Heart right ventricle (tissue), 16 donors: ENCODE results near the gene GANAB. TPM values are rescaled to one million over a fixed set of nuclear protein-coding genes. Genes with fewer than 3 reads are reported as not detected.
A peak's percentile ranks its signal among the peaks of the same experiment; 100 is the strongest.
"Not testable (repeated sequence)": the region's sequence is repeated elsewhere in the genome, so short reads cannot be mapped to it uniquely, and the experiment has no call there.

Experiments used
- ATAC-seq, 8 donors: fragments of 200-7000 bp; cut with Tn5 transposase; one replicate each; pipeline ENCODE4 v1.9.1; 2020; ENCODE audit warnings: mild to moderate bottlenecking in 8 of 8, moderate library complexity in 8 of 8, moderate number of reproducible peaks in 1 of 8
- DNase-seq, 2 donors: peaks; one replicate each; pipeline ENCODE4 v3.0.0-alpha.2; 2020
- H3K27ac ChIP-seq, 10 donors: fragments of 200-600 bp; sonication (generic) in 2 of 10; one replicate each; pipeline versions ENCODE4 v1.5.0 to v1.8.0; 2020 to 2022; ENCODE audit warnings: mild to moderate bottlenecking in 3 of 10
- H3K27me3 ChIP-seq, 7 donors: fragments of 200-600 bp; one replicate each; pipeline ENCODE4 v1.8.0; 2021 to 2022; ENCODE audit warnings: mild to moderate bottlenecking in 2 of 7
- H3K36me3 ChIP-seq, 9 donors: fragments of 200-600 bp; sonication (generic) in 1 of 9; one replicate each; pipeline versions ENCODE4 v1.5.0 to v1.8.0; 2020 to 2022; ENCODE audit warnings: mild to moderate bottlenecking in 2 of 9
- H3K4me1 ChIP-seq, 9 donors: fragments of 200-600 bp; sonication (generic) in 1 of 9; one replicate each; pipeline versions ENCODE4 v1.5.0 to v1.8.0; 2020 to 2022; ENCODE audit warnings: mild to moderate bottlenecking in 4 of 9
- H3K4me3 ChIP-seq, 10 donors: fragments of 200-600 bp; sonication (generic) in 2 of 10; one replicate each; pipeline versions ENCODE4 v1.5.0 to v1.8.0; 2020 to 2022; ENCODE audit warnings: mild to moderate bottlenecking in 7 of 10, moderate library complexity in 2 of 10
- H3K9me3 ChIP-seq, 11 donors: fragments of 200-600 bp in 10 of 11; sonication (generic) in 2 of 11; one replicate each; pipeline versions ENCODE4 v1.5.0 to v1.8.0; 2013 to 2022; ENCODE audit warnings: mild to moderate bottlenecking in 2 of 11, control low read depth in 1 of 11, moderate library complexity in 1 of 11
- CTCF ChIP-seq, 9 donors: fragments of 200-600 bp; sonication (generic) in 2 of 9; IDR thresholded peaks; one replicate each; pipeline versions ENCODE4 v1.5.0 to v1.8.0; 2021 to 2022; ENCODE audit warnings: antibody characterized with exemption in 9 of 9, mild to moderate bottlenecking in 5 of 9, moderate library complexity in 1 of 9
- WGBS, 2 donors: extraction: QIAGEN DNeasy Blood & Tissue Kit; methylation state at CpG; one replicate each; pipeline ENCODE4 v1.1.7; 2013; ENCODE audit warnings: inconsistent platforms in 1 of 2; 5-methylcytosine and 5-hydroxymethylcytosine counted together
- intact Hi-C, 10 donors: fragments of 100-400 bp; cut with DNase I; formaldehyde crosslinking; loops; one replicate each; pipeline versions ENCODE4 v1.11.1 to v1.14.2; 2022
- polyA plus RNA-seq, 2 donors: library from polyadenylated mRNA; stranded (reverse); fragments of 200-250 nt; gene quantifications; one replicate each; pipeline ENCODE4 v1.2.3, GENCODE V29; 2013
- total RNA-seq, 10 donors: library from RNA; stranded (reverse); fragmentation: NEBNext Ultra II Directional in 3 of 10; extraction: Animal tissue kit (Norgen Biotek cat#: 25700) in 3 of 10; gene quantifications; one replicate each; pipeline versions ENCODE4 v1.2.1 to v1.2.4, GENCODE V29; 2021 to 2023
- donor health status: Arrhythmogenic right ventricular cardiomyopathy.
- donor health status: ischemic (EF 13 %, LVEDD 7.1; RV severe dilation, severe dysfunction).
- donor health status: healthy with polysubstance abuse.
- donor health status: DM: no; HTN: yes; CAD: no.
- donor health status: DM: no; HTN: no; CAD: no.
- donor health status: ischemic (EF 25% LVEDD 6.9; RV normal size, moderate dysfunction).
- donor health status: ischemic (EF 25% LVEDD 5.7; RV mildly dilated, moderate dysfunction).
- donor health status: healthy.
- donor health status: DM: yes; HTN: yes; CAD: no.
- donor health status: Ischemic cardiomyopathy.
- donor health status: ischemic (EF 35%, LVEDD 5.7; RV mildly dilated, moderate dysfunction).
- donor health status: nonischemic (EF 11% LVEDD 7.7; RV severe dilation, severe dysfunction).
- donor health status: DM: yes; HTN: yes; CAD: no.
- donor health status: PGD.
- donor health status: ischemic (EF 29% LVEDD 5.4; RV normal size, mild dysfunction).
- donor health status: nonischemic (EF 23%, LVEDD 6.1; RV moderate dilation, normal function).

The GANAB gene
- total and polyA plus RNA-seq, 12 donors, result 53.2 to 148 (median 92.3) TPM

GRCh38 chr11:62676698-62677097 is 30.3 kb upstream of the GANAB start:
- Histone ChIP-seq H3K9me3 (no peaks in the 10 kb centered on the region), H3K27ac (no peak overlapping the region), H3K27me3 (no peaks in the 10 kb centered on the region), H3K4me3 (no peak overlapping the region), H3K4me1 (peaks cover 8 to 63% (median 46%) of the 10 kb centered on the region in 9 donors), H3K36me3 (peaks cover 0 to 55% (median 17%) of the 10 kb centered on the region in 9 donors)
- intact Hi-C loops, result no loop called here
- TF ChIP-seq CTCF (IDR thresholded peaks at IDR 0.05), result no peak
- DNase-seq (no peak), ATAC-seq (no peak)
- WGBS, 2 donors, result 46 to 50% methylated on average over 6 of the region's 6 CpGs

GRCh38 chr11:62675415-62675814 is 29.0 kb upstream of the GANAB start:
- H3K4me3 ChIP-seq, H3K9me3 ChIP-seq, H3K27ac ChIP-seq, DNase-seq, intact Hi-C loops, ATAC-seq, H3K27me3 ChIP-seq: not testable (repeated sequence)
- Histone ChIP-seq H3K4me1 (peaks cover 5 to 64% (median 46%) of the 10 kb centered on the region in 9 donors), H3K36me3 (peaks cover 0 to 55% (median 17%) of the 10 kb centered on the region in 9 donors)
- WGBS, 2 donors, result 95 to 97% methylated on average over 10 of the region's 10 CpGs

GRCh38 chr11:62673196-62673525 is 26.7 kb upstream of the GANAB start:
- no peak for TF ChIP-seq CTCF (IDR thresholded peaks at IDR 0.05)
- DNase-seq (no peak), ATAC-seq (no peak)
- H3K27me3 ChIP-seq, result no peaks in the 10 kb centered on the region
- H3K36me3 ChIP-seq, result peaks cover 0 to 56% (median 17%) of the 10 kb centered on the region in 9 donors
- H3K4me3 ChIP-seq, result peak overlapping the region in 3 of 10 donors; percentile 84 to 94 (median 94)
- no peaks in the 10 kb centered on the region for H3K9me3 ChIP-seq
- peak overlapping the region in 3 of 10 donors; percentile 90 to 94 (median 93) for H3K27ac ChIP-seq
- intact Hi-C loops, result loop anchor here in 2 of 10 donors (5.0 kb wide), 1 partner anchor 34 kb away; the partner anchor contains the start of genes BSCL2 (in 2 of the 2) and GNG3 (in 2 of the 2)
- 90 to 92% methylated on average over 2 of the region's 2 CpGs for WGBS, 2 donors
- H3K4me1 ChIP-seq, result peaks cover 5 to 67% (median 44%) of the 10 kb centered on the region in 9 donors

- ATAC-seq, result peak; percentile 82 to 92 (median 88)
- peaks cover 11 to 67% (median 44%) of the 10 kb centered on the region in 9 donors for H3K4me1 ChIP-seq
- 1% methylated on average over 58 to 59 of the region's 59 CpGs for WGBS, 2 donors
- H3K36me3 ChIP-seq, result peaks cover 0 to 56% (median 8%) of the 10 kb centered on the region in 9 donors
- intact Hi-C loops, result loop anchor here in 2 of 10 donors (5.0 kb wide), 1 partner anchor 36 kb away; the partner anchor contains the start of genes BSCL2 (in 2 of the 2) and GNG3 (in 2 of the 2)
- H3K27me3 ChIP-seq, result no peaks in the 10 kb centered on the region
- DNase-seq, result peak; percentile 67 to 84
- peak within 1 kb of the TSS; percentile 83 to 95 (median 90) for H3K27ac ChIP-seq
- peak in 1 of 9 donors; percentile 7 for TF ChIP-seq CTCF (IDR thresholded peaks at IDR 0.05)
- H3K9me3 ChIP-seq, result no peaks in the 10 kb centered on the region
- H3K4me3 ChIP-seq, result peak within 1 kb of the TSS; percentile 61 to 94 (median 83)
These were observed 25.4 kb upstream of the GANAB start, which contains the start of the genes LBHD1 and UQCC3 for GRCh38 chr11:62671608-62672389. TSS of gene LBHD1 (minus strand) at chr11:62672267. CDS start at chr11:62670031, 2,236 bp downstream. TSS of gene UQCC3 (plus strand) at chr11:62671673. CDS start at chr11:62671746, 73 bp downstream.
